Tibial nerve (tissue), 4 donors: Measurements from ENCODE around the gene CDC42EP3. TPM values are rescaled to one million over a fixed set of nuclear protein-coding genes. Genes with fewer than 3 reads are reported as not detected.

Experiments
- DNase-seq, 2 donors: peaks; one replicate each; pipeline ENCODE4 v3.0.0-alpha.2; 2019; ENCODE audit warnings: low spot score in 2 of 2
- H3K27ac ChIP-seq, 4 donors: fragments of 200-600 bp; sonication (generic) in 3 of 4; one replicate each; pipeline ENCODE4 v1.5.1; 2017 to 2019; ENCODE audit warnings: mild to moderate bottlenecking in 1 of 4
- H3K27me3 ChIP-seq, 2 donors: fragments of 200-600 bp; sonication (generic) in 1 of 2; one replicate each; pipeline versions ENCODE4 v1.5.1 to v1.6.0; 2017 to 2019
- H3K36me3 ChIP-seq, 3 donors: fragments of 200-600 bp; sonication (generic); one replicate each; pipeline ENCODE4 v1.5.1; 2018 to 2019
- H3K4me1 ChIP-seq, 4 donors: fragments of 200-600 bp; sonication (generic) in 3 of 4; one replicate each; pipeline ENCODE4 v1.5.1; 2017 to 2019
- H3K4me3 ChIP-seq, 4 donors: fragments of 200-600 bp; sonication (generic) in 3 of 4; one replicate each; pipeline ENCODE4 v1.5.1; 2017 to 2019; ENCODE audit warnings: mild to moderate bottlenecking in 1 of 4, moderate library complexity in 1 of 4
- H3K9me3 ChIP-seq, 4 donors: fragments of 200-600 bp; sonication (generic) in 3 of 4; one replicate each; pipeline ENCODE4 v1.5.1; 2017 to 2019
- EP300 ChIP-seq, 2 donors: sonication (generic); formaldehyde crosslinking; IDR thresholded peaks; one replicate each; pipeline ENCODE4 v1.6.1; 2017; ENCODE audit warnings: antibody characterized with exemption in 2 of 2, mild to moderate bottlenecking in 1 of 2
- POLR2A ChIP-seq, 2 donors: fragments of 450-650 bp; IDR thresholded peaks; one replicate each; pipeline ENCODE4 v1.6.1; 2017; ENCODE audit warnings: antibody characterized with exemption in 2 of 2, mild to moderate bottlenecking in 2 of 2, moderate library complexity in 2 of 2
- WGBS, 2 donors: methylation state at CpG; one replicate each; pipeline ENCODE4 v1.1.5; 2018; 5-methylcytosine and 5-hydroxymethylcytosine counted together
- total RNA-seq, 4 donors: library from RNA; depleted of rRNA; stranded (reverse); fragments of >200 nt; gene quantifications; one replicate each; pipeline ENCODE4 v1.1.0, GENCODE V29; 2016
- TF ChIP-seq, protein P1 (sequence below), 5 experiments: fragments of 200-600 bp in 3 of 5; fragments of 450-650 bp in 2 of 5; sonication (generic) in 3 of 5; IDR thresholded peaks; one replicate each; pipeline ENCODE4 v1.5.1; 2016 to 2019; ENCODE audit warnings: antibody characterized with exemption in 5 of 5, mild to moderate bottlenecking in 3 of 5, moderate library complexity in 2 of 5

The CDC42EP3 gene
- total RNA-seq, 4 donors from 2014 or later = 31.8 to 58.6 (median 40.2) TPM

DNA sequence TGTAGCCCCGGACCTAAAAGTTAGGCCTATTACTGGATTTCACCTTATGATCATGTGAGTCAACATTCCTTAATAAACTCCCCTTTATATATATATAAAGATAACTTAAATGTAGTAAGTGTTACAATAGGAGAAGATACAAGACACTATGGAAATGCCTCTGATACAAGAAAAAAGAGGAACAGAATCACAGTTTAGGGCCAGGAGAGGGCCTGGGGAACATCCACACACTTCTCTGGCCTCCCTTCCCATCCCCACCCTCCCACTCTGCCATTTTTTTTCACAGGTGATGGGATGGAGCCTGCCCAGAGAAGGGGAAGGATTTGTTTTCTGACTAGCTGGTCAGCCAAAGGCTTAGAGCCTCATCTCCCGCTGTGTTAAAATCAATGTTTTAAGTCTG lies 6.4 kb downstream of the CDC42EP3 start:
- Histone ChIP-seq H3K36me3 (peaks cover 0 to 9% (median 0%) of the 10 kb centered on the region in 3 donors), H3K27me3 (no peaks in the 10 kb centered on the region), H3K27ac (peak overlapping the region in 1 of 4 donors; percentile 27), H3K9me3 (no peaks in the 10 kb centered on the region), H3K4me3 (no peak overlapping the region), H3K4me1 (peaks cover 0 to 64% (median 22%) of the 10 kb centered on the region in 4 donors)
- WGBS, 2 donors = 81 to 86% methylated on average over 2 of the region's 2 CpGs
- TF ChIP-seq POLR2A (IDR thresholded peaks at IDR 0.05) = no peak
- TF ChIP-seq EP300 (IDR thresholded peaks at IDR 0.05) = no peak
- TF ChIP-seq, protein P1, sequence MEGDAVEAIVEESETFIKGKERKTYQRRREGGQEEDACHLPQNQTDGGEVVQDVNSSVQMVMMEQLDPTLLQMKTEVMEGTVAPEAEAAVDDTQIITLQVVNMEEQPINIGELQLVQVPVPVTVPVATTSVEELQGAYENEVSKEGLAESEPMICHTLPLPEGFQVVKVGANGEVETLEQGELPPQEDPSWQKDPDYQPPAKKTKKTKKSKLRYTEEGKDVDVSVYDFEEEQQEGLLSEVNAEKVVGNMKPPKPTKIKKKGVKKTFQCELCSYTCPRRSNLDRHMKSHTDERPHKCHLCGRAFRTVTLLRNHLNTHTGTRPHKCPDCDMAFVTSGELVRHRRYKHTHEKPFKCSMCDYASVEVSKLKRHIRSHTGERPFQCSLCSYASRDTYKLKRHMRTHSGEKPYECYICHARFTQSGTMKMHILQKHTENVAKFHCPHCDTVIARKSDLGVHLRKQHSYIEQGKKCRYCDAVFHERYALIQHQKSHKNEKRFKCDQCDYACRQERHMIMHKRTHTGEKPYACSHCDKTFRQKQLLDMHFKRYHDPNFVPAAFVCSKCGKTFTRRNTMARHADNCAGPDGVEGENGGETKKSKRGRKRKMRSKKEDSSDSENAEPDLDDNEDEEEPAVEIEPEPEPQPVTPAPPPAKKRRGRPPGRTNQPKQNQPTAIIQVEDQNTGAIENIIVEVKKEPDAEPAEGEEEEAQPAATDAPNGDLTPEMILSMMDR (IDR thresholded peaks at IDR 0.05) = no peak
- DNase-seq = no peak

DNA sequence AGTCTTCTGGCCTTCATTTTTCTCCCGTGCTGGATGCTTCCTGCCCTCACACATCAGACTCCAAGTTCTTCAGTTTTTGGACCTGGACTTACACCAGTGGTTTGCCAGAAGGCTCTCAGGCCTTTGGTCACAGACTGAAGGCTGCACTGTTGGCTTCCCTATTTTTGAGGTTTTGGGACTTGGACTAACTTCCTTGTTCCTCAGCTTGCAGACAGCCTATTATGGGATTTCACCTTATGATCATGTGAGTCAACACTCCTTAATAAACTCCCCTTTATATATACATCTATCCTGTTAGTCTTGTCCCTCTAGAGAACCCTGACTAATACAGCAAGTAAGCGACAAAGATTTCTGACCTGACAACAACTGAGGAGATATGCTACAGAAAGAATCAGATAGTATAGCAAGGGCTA lies 7.2 kb downstream of the CDC42EP3 start:
- peaks cover 0 to 9% (median 0%) of the 10 kb centered on the region in 3 donors for H3K36me3 ChIP-seq
- H3K4me1 ChIP-seq = peaks cover 0 to 63% (median 20%) of the 10 kb centered on the region in 4 donors
- no peaks in the 10 kb centered on the region for H3K27me3 ChIP-seq
- H3K4me3 ChIP-seq = no peak overlapping the region
- peak overlapping the region in 2 of 4 donors; percentile 3 to 37 for H3K27ac ChIP-seq
- TF ChIP-seq, protein P1 (IDR thresholded peaks at IDR 0.05) = no peak
- TF ChIP-seq POLR2A (IDR thresholded peaks at IDR 0.05) (no peak), EP300 (IDR thresholded peaks at IDR 0.05) (no peak)
- 37 to 70% methylated on average over 2 of the region's 2 CpGs for WGBS, 2 donors
- H3K9me3 ChIP-seq = no peaks in the 10 kb centered on the region
- DNase-seq = no peak

- H3K4me3 ChIP-seq = no peak overlapping the region
- no peaks in the 10 kb centered on the region for H3K27me3 ChIP-seq
- 89 to 97% methylated on average over 7 of the region's 7 CpGs for WGBS, 2 donors
- H3K36me3 ChIP-seq = peaks cover 0 to 9% (median 0%) of the 10 kb centered on the region in 3 donors
- TF ChIP-seq, protein P1 (IDR thresholded peaks at IDR 0.05) = no peak
- no peak for TF ChIP-seq EP300 (IDR thresholded peaks at IDR 0.05)
- no peak for TF ChIP-seq POLR2A (IDR thresholded peaks at IDR 0.05)
- no peaks in the 10 kb centered on the region for H3K9me3 ChIP-seq
- peaks cover 0 to 61% (median 21%) of the 10 kb centered on the region in 4 donors for H3K4me1 ChIP-seq
- peak overlapping the region in 2 of 4 donors; percentile 2 to 34 for H3K27ac ChIP-seq
- no peak for DNase-seq
Measured at GRCh38 chr2:37663390-37663789, 8.1 kb downstream of the CDC42EP3 start.

GRCh38 chr2:37659723-37660122 lies 11.7 kb downstream of the CDC42EP3 start:
- H3K27ac ChIP-seq = peak overlapping the region in 2 of 4 donors; percentile 10 to 21
- no peaks in the 10 kb centered on the region for H3K9me3 ChIP-seq
- no peak overlapping the region for H3K4me3 ChIP-seq
- TF ChIP-seq POLR2A (IDR thresholded peaks at IDR 0.05) = no peak
- TF ChIP-seq EP300 (IDR thresholded peaks at IDR 0.05) = no peak
- TF ChIP-seq, protein P1 (IDR thresholded peaks at IDR 0.05) = no peak
- 60 to 65% methylated on average over 5 of the region's 5 CpGs for WGBS, 2 donors
- H3K36me3 ChIP-seq = peaks cover 0 to 9% (median 0%) of the 10 kb centered on the region in 3 donors
- DNase-seq = no peak
- H3K27me3 ChIP-seq = no peaks in the 10 kb centered on the region
- peaks cover 0 to 55% (median 40%) of the 10 kb centered on the region in 4 donors for H3K4me1 ChIP-seq

DNA sequence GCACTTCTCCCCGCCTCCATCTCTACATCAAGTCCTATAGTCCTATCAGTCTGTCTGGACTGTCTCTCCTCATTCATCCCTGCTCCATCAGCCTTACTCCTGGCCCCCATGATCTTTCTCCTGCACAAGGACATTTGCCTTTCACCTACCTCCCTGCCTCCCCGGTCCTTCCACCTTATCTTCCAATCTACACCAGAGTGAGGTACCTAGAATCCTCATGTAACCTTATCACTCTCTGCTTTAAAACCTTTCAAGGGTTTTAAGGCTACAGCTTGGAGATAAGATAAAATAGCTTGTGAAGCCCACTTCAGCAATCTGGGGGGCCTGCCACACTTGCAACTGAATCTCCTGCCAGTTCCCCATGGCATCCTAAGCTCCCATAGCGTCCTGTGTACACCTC lies 12.8 kb downstream of the CDC42EP3 start:
- peaks cover 0 to 7% (median 0%) of the 10 kb centered on the region in 3 donors for H3K36me3 ChIP-seq
- DNase-seq = no peak
- TF ChIP-seq EP300 (IDR thresholded peaks at IDR 0.05) (no peak), POLR2A (IDR thresholded peaks at IDR 0.05) (no peak)
- TF ChIP-seq, protein P1 (IDR thresholded peaks at IDR 0.05) = no peak
- H3K27me3 ChIP-seq = no peaks in the 10 kb centered on the region
- WGBS, 2 donors = 91 to 93% methylated on average over 3 of the region's 3 CpGs
- no peaks in the 10 kb centered on the region for H3K9me3 ChIP-seq
- peak overlapping the region in 2 of 4 donors; percentile 40 to 72 for H3K27ac ChIP-seq
- peaks cover 0 to 60% (median 41%) of the 10 kb centered on the region in 4 donors for H3K4me1 ChIP-seq
- H3K4me3 ChIP-seq = no peak overlapping the region
